HuH-7 (cell line): ENCODE data around the gene PDE4A.

ENCODE experiments used
- DNase-seq: peaks from one replicate; pipeline ENCODE4 v3.0.0; 2011; ENCODE audit warnings: low spot score

PDE4A gene

DNA sequence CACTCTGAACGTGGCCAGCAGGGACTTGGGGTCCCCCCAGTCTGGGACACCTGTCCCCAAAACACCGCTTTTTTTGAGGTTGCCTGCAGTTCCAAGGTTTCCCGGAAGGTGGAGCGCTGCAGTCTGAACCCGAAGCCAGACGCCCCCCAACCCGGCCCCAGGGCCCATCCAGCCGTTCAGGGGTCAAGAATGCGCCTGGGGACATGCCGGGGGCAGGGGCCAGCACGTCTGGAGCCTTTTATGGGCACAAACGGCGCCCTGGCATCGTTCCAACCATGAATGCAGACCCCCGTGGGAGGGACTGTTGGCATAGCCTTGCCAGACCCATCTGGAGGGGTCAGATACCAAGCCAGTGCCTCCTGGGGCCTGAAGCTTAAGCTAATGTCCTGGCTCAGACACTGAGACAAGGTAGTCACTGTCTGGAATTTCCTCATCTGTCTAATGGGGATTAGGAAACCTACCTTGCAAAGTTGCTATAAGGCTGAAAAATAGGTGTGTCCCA, 90.0 kb downstream of the PDE4A start:
- DNase-seq, result peak; percentile 51

DNA sequence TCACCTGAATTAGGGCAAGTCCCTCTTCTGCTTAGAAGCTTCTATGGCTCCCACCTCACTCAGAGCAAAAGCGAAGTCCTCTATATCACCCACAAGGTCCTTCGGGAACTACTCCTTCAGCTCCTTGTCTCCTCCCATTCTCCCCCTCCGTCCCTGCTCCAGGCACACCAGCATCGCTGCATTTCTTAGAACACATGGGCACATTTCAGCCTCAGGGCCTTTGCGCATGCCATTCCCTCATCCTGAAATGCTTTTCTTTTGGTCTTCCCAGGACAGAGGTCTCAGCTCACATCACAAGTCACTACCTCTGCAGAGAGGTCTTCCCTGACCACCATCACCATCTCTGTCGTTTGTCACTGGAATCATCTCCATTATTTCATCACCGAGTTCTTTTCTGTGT, 92.9 kb downstream of the PDE4A start:
- DNase-seq, result no peak

- DNase-seq, result no peak
Observed at GRCh38 chr19:10514211-10515145, 94.1 kb downstream of the PDE4A start.

- no peak for DNase-seq
Observed at GRCh38 chr19:10516064-10516385, 95.7 kb downstream of the PDE4A start.

GRCh38 chr19:10516671-10517286, 96.4 kb downstream of the PDE4A start:
- no peak for DNase-seq

DNA sequence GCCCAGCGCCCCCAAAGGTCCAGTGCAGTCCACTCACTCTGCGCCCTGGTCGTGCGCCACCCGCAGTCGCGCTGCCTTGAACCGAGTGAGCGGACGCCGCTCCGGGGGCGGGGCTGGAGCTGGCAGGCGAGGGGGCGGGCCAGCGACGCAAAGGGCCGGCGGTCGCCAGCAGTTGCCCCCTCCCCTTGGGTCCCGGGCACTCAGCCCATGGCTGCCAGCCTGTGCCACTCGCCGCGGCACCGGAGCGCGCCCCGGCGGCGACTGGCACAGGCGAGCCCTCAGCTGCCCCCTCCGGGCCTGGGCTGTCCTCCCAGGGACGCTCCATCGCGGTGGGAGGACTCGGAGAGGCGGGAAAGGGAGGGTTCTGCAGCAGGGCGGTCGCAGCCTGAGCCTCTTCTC, 97.0 kb downstream of the PDE4A start, which contains the start of gene S1PR5:
Gene S1PR5, minus strand, starts transcription at position 87 of the 399 bp plus-strand sequence. CDS start 2,436 bp downstream, outside the sequence.
- peak; percentile 66 for DNase-seq

DNA sequence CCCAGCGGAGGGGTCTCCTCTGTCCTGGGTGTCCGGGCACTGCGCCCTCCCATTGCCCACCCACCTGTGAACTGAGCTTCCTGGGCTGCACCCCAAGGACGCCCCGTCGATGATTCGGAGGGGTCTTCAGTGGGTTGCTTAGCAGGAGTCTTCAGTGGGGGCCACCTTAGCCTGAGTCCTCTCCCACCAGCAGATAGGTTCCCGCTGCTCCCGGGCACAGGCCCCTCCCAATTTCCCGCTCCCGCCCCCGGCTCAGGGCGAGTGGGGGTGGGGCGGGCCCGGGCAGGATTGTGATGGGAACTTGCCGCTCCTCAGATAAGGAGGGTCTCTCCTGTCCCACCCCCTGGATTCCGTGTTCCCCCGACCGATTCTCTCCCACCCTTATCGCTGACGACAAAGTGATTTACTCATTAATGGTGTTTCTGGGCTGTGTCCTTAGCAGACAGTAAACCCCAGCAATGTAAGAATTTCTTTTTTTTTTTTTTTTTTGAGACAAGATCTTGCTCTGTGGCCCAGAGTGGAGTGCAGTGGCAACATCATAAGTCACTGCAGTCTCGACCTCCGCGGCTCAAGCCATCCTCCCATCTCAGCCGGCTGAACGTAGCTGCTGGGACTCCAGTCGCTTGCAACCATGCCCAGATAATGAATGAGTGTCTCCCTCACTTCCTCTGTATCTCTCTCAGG, 97.6 kb downstream of the PDE4A start:
- peak; percentile 70 for DNase-seq

DNA sequence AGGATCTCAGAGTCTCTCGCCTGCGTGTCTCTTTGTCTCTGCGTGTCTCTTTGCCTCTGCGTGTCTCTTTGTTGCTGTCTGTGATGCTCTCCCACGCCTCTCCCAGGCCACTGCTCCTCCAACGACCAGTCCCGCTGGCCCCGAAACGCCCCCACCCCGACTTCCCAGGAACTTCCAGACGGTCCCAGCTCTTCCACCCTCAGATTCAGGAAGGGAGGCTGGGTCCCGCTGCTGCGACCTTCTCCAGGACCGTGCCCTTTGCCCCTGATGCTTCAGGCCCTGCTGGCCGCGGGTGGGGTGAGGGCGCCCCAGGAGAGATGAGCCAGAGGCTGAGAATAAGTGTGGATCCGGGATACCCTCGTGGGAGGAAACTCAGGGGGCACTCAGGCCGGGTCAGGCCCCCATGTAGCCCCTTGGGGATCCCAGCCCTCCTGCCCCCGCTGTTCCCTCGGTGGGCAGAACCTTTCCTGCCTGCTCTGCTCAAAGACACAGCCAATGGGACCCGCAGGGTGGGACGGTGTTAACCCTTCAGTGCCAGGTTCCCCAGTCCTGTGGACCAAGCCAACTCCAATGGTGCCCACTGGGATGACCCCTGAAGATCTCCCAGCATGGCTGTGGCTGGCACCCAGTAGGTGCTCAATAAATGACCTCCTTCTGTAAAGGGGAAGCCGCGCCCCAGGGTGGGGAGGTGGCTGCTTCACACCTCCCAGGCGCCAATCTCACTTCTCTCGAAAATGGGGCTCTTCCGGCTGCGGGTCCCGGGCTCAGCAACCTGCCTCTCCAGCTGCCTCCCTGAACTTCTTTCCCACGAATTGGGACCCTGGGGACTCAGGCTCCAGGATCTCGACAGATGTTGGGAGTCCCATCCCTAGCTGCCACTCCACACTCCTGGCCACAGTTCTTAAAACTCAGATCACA, 98.4 kb downstream of the PDE4A start:
- no peak for DNase-seq
